ENCODE measurements around the gene NCAPG2.

DNA sequence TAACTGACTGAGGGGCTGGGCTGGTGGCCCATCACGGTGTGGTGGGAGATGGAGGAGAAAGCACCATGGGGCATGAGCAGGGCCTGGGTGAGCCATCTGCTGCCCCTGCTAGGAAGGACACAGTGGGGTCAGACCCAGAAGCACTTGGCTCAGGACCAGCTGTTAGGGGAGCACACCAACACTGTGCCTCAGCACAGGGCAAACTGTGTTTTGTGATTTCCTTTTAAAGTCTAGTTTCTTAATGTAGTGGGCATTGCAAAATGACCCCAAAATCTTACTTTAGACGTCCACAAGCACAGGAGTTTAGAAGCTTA is 41.2 kb downstream of the NCAPG2 start:
- TF ChIP-seq, protein P1, sequence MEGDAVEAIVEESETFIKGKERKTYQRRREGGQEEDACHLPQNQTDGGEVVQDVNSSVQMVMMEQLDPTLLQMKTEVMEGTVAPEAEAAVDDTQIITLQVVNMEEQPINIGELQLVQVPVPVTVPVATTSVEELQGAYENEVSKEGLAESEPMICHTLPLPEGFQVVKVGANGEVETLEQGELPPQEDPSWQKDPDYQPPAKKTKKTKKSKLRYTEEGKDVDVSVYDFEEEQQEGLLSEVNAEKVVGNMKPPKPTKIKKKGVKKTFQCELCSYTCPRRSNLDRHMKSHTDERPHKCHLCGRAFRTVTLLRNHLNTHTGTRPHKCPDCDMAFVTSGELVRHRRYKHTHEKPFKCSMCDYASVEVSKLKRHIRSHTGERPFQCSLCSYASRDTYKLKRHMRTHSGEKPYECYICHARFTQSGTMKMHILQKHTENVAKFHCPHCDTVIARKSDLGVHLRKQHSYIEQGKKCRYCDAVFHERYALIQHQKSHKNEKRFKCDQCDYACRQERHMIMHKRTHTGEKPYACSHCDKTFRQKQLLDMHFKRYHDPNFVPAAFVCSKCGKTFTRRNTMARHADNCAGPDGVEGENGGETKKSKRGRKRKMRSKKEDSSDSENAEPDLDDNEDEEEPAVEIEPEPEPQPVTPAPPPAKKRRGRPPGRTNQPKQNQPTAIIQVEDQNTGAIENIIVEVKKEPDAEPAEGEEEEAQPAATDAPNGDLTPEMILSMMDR (IDR thresholded peaks at IDR 0.05) = no peak
- TF ChIP-seq ZFX (IDR thresholded peaks at IDR 0.05; ENCODE audit: borderline replicate concordance) = no peak

Data from 22Rv1 (cell line).